H1 (cell line): Measurements from ENCODE around the gene ZNF786. TPM values are rescaled to one million over a fixed set of nuclear protein-coding genes. Genes with fewer than 3 reads are reported as not detected.

Experiments
- CTCF ChIA-PET: fragments of 300-600 bp; sonication (Branson Sonifier 250); formaldehyde crosslinking; loops from one replicate; lab custom pipeline; 2021; ENCODE audit not compliant: partially characterized antibody; lab: Charles Lee
- POLR2A ChIA-PET: fragments of 300-600 bp; sonication (Branson Sonifier 250); formaldehyde crosslinking; loops from one replicate; lab custom pipeline; 2021; ENCODE audit warnings: inconsistent platforms; ENCODE audit not compliant: partially characterized antibody; lab: Charles Lee
- DNase-seq, 2 experiments: peaks; one replicate each; pipeline versions ENCODE4 v3.0.0 to v3.0.0-alpha.2; 2010 to 2022; ENCODE audit warnings: low spot score in 2 of 2, low read depth in 1 of 2, mixed read lengths in 1 of 2
- FAIRE-seq: peaks from 2 replicates; lab custom pipeline; 2011; peaks lifted over from hg19 to GRCh38; lab: Jason Lieb, UNC
- H2AFZ ChIP-seq: 2 replicates; pipeline ENCODE4 v1.8.1; 2012; ENCODE audit warnings: low read length, inconsistent platforms
- H2AK5ac ChIP-seq: 2 replicates; pipeline ENCODE4 v1.6.1; 2013; ENCODE audit warnings: low read depth, low read length
- H2BK120ac ChIP-seq: replicated peaks from 2 replicates; pipeline ENCODE3; 2013; ENCODE audit warnings: low read depth, low read length, inconsistent platforms
- H2BK12ac ChIP-seq: 2 replicates; pipeline ENCODE4 v1.6.1; 2013; ENCODE audit warnings: low read depth, low read length
- H2BK15ac ChIP-seq: 2 replicates; pipeline ENCODE4 v1.6.1; 2013; ENCODE audit warnings: low read length
- H2BK20ac ChIP-seq: 2 replicates; pipeline ENCODE4 v1.6.1; 2013; ENCODE audit warnings: low read length
- H2BK5ac ChIP-seq: 2 replicates; pipeline ENCODE4 v1.6.1; 2013; ENCODE audit warnings: low read depth, low read length
- H3K14ac ChIP-seq: 2 replicates; pipeline ENCODE4 v1.6.1; 2013; ENCODE audit warnings: inconsistent platforms; ENCODE audit not compliant: insufficient read length
- H3K18ac ChIP-seq: 2 replicates; pipeline ENCODE4 v1.6.1; 2013; ENCODE audit warnings: low read length; ENCODE audit errors: extremely low read depth
- H3K23ac ChIP-seq: 2 replicates; pipeline ENCODE4 v1.6.1; 2013; ENCODE audit warnings: inconsistent platforms; ENCODE audit not compliant: insufficient read length
- H3K23me2 ChIP-seq: 2 replicates; pipeline ENCODE4 v1.6.1; 2013; ENCODE audit warnings: low read depth, low read length
- H3K27ac ChIP-seq: 2 replicates; pipeline ENCODE4 v1.6.1; 2011; ENCODE audit warnings: low read depth, low read length, inconsistent platforms
- H3K27me3 ChIP-seq, 4 experiments: replicated peaks in 1 of 4; 1 replicate in 1 of 4; 2 replicates in 3 of 4; pipeline versions ENCODE4 v1.6.1 to v1.8.1; 2011 to 2013; ENCODE audit warnings: low read length in 3 of 4, mild to moderate bottlenecking in 3 of 4, inconsistent platforms in 2 of 4, mixed read lengths in 2 of 4, moderate library complexity in 1 of 4; ENCODE audit not compliant: control insufficient read depth in 3 of 4, insufficient read depth in 3 of 4; ENCODE audit errors: extremely low read depth in 1 of 4
- H3K36me3 ChIP-seq, 4 experiments: 2 replicates each; pipeline versions ENCODE4 v1.6.1 to v1.8.1; 2011 to 2013; ENCODE audit warnings: mild to moderate bottlenecking in 4 of 4, low read length in 3 of 4, moderate library complexity in 2 of 4, control low read depth in 1 of 4, inconsistent platforms in 1 of 4; ENCODE audit not compliant: insufficient read depth in 4 of 4, control insufficient read depth in 2 of 4
- H3K4ac ChIP-seq: replicated peaks from 2 replicates; pipeline ENCODE3; 2013; ENCODE audit warnings: low read length, low read depth, mixed read lengths, inconsistent platforms; ENCODE audit not compliant: insufficient read length
- H3K4me1 ChIP-seq, 4 experiments: replicated peaks in 1 of 4; 1 replicate in 1 of 4; 2 replicates in 3 of 4; pipeline versions ENCODE4 v1.6.1 to v1.8.1; 2011 to 2013; ENCODE audit warnings: low read length in 3 of 4, inconsistent platforms in 2 of 4, mixed read lengths in 1 of 4; ENCODE audit not compliant: insufficient read depth in 4 of 4, control insufficient read depth in 3 of 4
- H3K4me2 ChIP-seq, 2 experiments: 2 replicates each; pipeline versions ENCODE4 v1.6.1 to v1.8.1; 2011 to 2013; ENCODE audit warnings: low read depth in 2 of 2, low read length in 2 of 2, control low read depth in 1 of 2, inconsistent platforms in 1 of 2, mild to moderate bottlenecking in 1 of 2; ENCODE audit not compliant: insufficient read depth in 1 of 2
- H3K4me3 ChIP-seq, 4 experiments: fragments of 200-600, 300-600 bp in 1 of 4; sonication (generic), shearing (Covaris generic), sonication (Bioruptor Twin) in 1 of 4; 2 replicates each; pipeline versions ENCODE4 v1.5.1 to v1.8.1; 2011 to 2016; ENCODE audit warnings: low read length in 4 of 4, low read depth in 3 of 4, control low read depth in 2 of 4, inconsistent platforms in 2 of 4, mild to moderate bottlenecking in 2 of 4, mixed read lengths in 1 of 4, moderate library complexity in 1 of 4; ENCODE audit not compliant: insufficient read depth in 2 of 4; ENCODE audit errors: extremely low read depth in 1 of 4
- H3K56ac ChIP-seq: replicated peaks from 2 replicates; pipeline ENCODE3; 2013; ENCODE audit warnings: low read depth, mild to moderate bottlenecking, mixed read lengths, low read length, inconsistent platforms; ENCODE audit not compliant: insufficient read length
- H3K79me1 ChIP-seq: 2 replicates; pipeline ENCODE4 v1.6.1; 2013; ENCODE audit warnings: low read depth, low read length, control low read depth
- H3K79me2 ChIP-seq, 2 experiments: 2 replicates each; pipeline versions ENCODE4 v1.6.1 to v1.8.1; 2012 to 2013; ENCODE audit warnings: low read length in 2 of 2, mild to moderate bottlenecking in 2 of 2, inconsistent platforms in 1 of 2; ENCODE audit not compliant: insufficient read depth in 2 of 2, control insufficient read depth in 1 of 2
- H3K9ac ChIP-seq, 4 experiments: replicated peaks in 1 of 4; 1 replicate in 1 of 4; 2 replicates in 3 of 4; pipeline versions ENCODE4 v1.6.1 to v1.8.1; 2011 to 2013; ENCODE audit warnings: low read depth in 3 of 4, low read length in 3 of 4, control low read depth in 2 of 4, mild to moderate bottlenecking in 2 of 4, moderate library complexity in 2 of 4, inconsistent platforms in 1 of 4; ENCODE audit errors: extremely low read depth in 1 of 4
- H3K9me3 ChIP-seq, 2 experiments: 2 replicates each; pipeline versions ENCODE4 v1.6.1 to v1.8.1; 2012 to 2013; ENCODE audit warnings: mild to moderate bottlenecking in 2 of 2, moderate library complexity in 2 of 2, control low read depth in 1 of 2, inconsistent platforms in 1 of 2, low read depth in 1 of 2, low read length in 1 of 2, mixed read lengths in 1 of 2; ENCODE audit not compliant: insufficient read depth in 2 of 2
- H4K20me1 ChIP-seq, 2 experiments: replicated peaks in 1 of 2; 2 replicates each; pipeline versions ENCODE3 to v1.8.1; 2011 to 2013; ENCODE audit warnings: inconsistent platforms in 2 of 2, low read length in 2 of 2, mild to moderate bottlenecking in 1 of 2; ENCODE audit not compliant: insufficient read depth in 2 of 2, control insufficient read depth in 1 of 2
- H4K5ac ChIP-seq: 2 replicates; pipeline ENCODE4 v1.6.1; 2013; ENCODE audit warnings: low read length, low read depth, mixed read lengths, inconsistent platforms; ENCODE audit not compliant: insufficient read length
- H4K8ac ChIP-seq: 2 replicates; pipeline ENCODE4 v1.8.0; 2013; ENCODE audit warnings: mild to moderate bottlenecking, moderate library complexity, low read length, inconsistent platforms; ENCODE audit not compliant: insufficient read depth; ENCODE audit errors: extremely low read depth
- H4K91ac ChIP-seq: replicated peaks from 2 replicates; pipeline ENCODE3; 2013; ENCODE audit warnings: low read length, mixed read lengths, inconsistent platforms; ENCODE audit not compliant: insufficient read length
- ASH2L ChIP-seq: fragments of 200-600, 300-600 bp; sonication (generic); IDR thresholded peaks from one replicate; pipeline ENCODE4 v1.7.1; 2017; ENCODE audit warnings: low read length
- BACH1 ChIP-seq: IDR thresholded peaks from 2 replicates; pipeline ENCODE4 v1.6.1; 2012; ENCODE audit warnings: low read length, improper control_type of control experiment
- CBX5 ChIP-seq: fragments of 300-800, 300-1000 bp; sonication (generic); IDR thresholded peaks from 2 replicates; pipeline ENCODE4 v1.7.1; 2016; ENCODE audit warnings: antibody characterized with exemption, low read length, low read depth
- CBX8 ChIP-seq: fragments of 300-800, 300-1000 bp; sonication (generic); IDR thresholded peaks from 2 replicates; pipeline ENCODE4 v1.7.1; 2016; ENCODE audit warnings: low read depth, low read length, borderline replicate concordance
- CREB1 ChIP-seq: IDR thresholded peaks from 2 replicates; pipeline ENCODE4 v1.6.1; 2012; ENCODE audit warnings: inconsistent platforms
- KDM5A ChIP-seq: fragments of 200-600 bp; IDR thresholded peaks from 2 replicates; pipeline ENCODE4 v1.7.1; 2012; ENCODE audit warnings: mild to moderate bottlenecking, low read length, inconsistent platforms, mixed read lengths
- NANOG ChIP-seq: IDR thresholded peaks from 2 replicates; pipeline ENCODE4 v1.6.1; 2011; ENCODE audit warnings: low read length, low read depth, mild to moderate bottlenecking, inconsistent platforms; ENCODE audit not compliant: insufficient read depth, poor library complexity, severe bottlenecking
- NRF1 ChIP-seq: IDR thresholded peaks from 2 replicates; pipeline ENCODE4 v1.6.1; 2011; ENCODE audit warnings: mild to moderate bottlenecking, low read depth, low read length, improper control_type of control experiment
- PHF8 ChIP-seq: fragments of 200-600 bp; sonication (generic); conservative IDR thresholded peaks from 2 replicates; pipeline ENCODE4 v1.7.1; 2012; ENCODE audit warnings: low read depth, mild to moderate bottlenecking, inconsistent platforms, low read length, moderate library complexity
- POLR2AphosphoS5 ChIP-seq: IDR thresholded peaks from 2 replicates; pipeline ENCODE4 v1.6.1; 2011; ENCODE audit warnings: low read depth, low read length
- SAP30 ChIP-seq: fragments of 300-600 bp; sonication (generic); IDR thresholded peaks from 2 replicates; pipeline ENCODE4 v1.7.1; 2012; ENCODE audit warnings: low read length, moderate library complexity, mild to moderate bottlenecking, inconsistent platforms; ENCODE audit not compliant: insufficient read depth, insufficient replicate concordance
- SIX5 ChIP-seq: IDR thresholded peaks from 2 replicates; pipeline ENCODE4 v1.6.1; 2011; ENCODE audit warnings: mild to moderate bottlenecking, low read depth, low read length
- SP4 ChIP-seq: IDR thresholded peaks from 2 replicates; pipeline ENCODE4 v1.6.1; 2012; ENCODE audit warnings: low read length, inconsistent platforms
- SUZ12 ChIP-seq: fragments of 200-600 bp; sonication (generic); IDR thresholded peaks from 2 replicates; pipeline ENCODE4 v1.6.1; 2012; ENCODE audit warnings: mild to moderate bottlenecking, inconsistent platforms, low read length, moderate library complexity, mixed read lengths
- WGBS, 2 experiments: shearing (Covaris generic) in 1 of 2; methylation state at CpG; one replicate each; pipeline versions ENCODE4 v1.1.6 to v1.1.7; 2013 to 2015; ENCODE audit warnings: low lambda C conversion rate in 2 of 2, mixed read lengths in 2 of 2, inconsistent platforms in 1 of 2, low coverage in 1 of 2, missing lambda C conversion rate in 1 of 2; ENCODE audit not compliant: insufficient replicate concordance in 2 of 2, insufficient coverage in 1 of 2, insufficient read length in 1 of 2; ENCODE audit errors: extremely low coverage in 1 of 2, missing lambda C conversion rate in 1 of 2; 5-methylcytosine and 5-hydroxymethylcytosine counted together
- polyA plus RNA-seq, 7 experiments: library from polyadenylated mRNA; depleted of rRNA in 3 of 7; stranded (reverse) in 5 of 7; unstranded in 2 of 7; fragments of >200 nt in 5 of 7; fragments of 200-250 nt in 2 of 7; gene quantifications; 1 replicate in 5 of 7; 2 replicates in 1 of 7; 4 replicates in 1 of 7; pipeline versions ENCODE4 v1.2.1 to v1.2.3, GENCODE V29; 2011 to 2013; ENCODE audit warnings: missing spikeins in 2 of 7, mixed read lengths in 2 of 7
- total RNA-seq: library from RNA; stranded (reverse); fragmentation: NEBNext Ultra II Directional; extraction: Animal tissue kit (Norgen Biotek cat#: 25700); gene quantifications from 2 replicates; pipeline ENCODE4 v1.2.1, GENCODE V29; 2021

The ZNF786 gene
- total and polyA plus RNA-seq, 2 of the 8 experiments (the other 6 are each of a cell fraction or from before 2014, with no cell fraction given): 7.7 to 16.3 TPM

GRCh38 chr7:149020483-149020882 is 70.0 kb downstream of the ZNF786 start:
- CTCF ChIA-PET: interaction anchor here (0.6 to 6.6 kb wide), 3 partner anchors 14 to 83 kb away, joined by 3 to 44 read pairs (median 3); no protein-coding TSS in a partner anchor
- POLR2A ChIA-PET: interaction anchor here (0.7 to 1.8 kb wide), 3 partner anchors 9 to 33 kb away, joined by 3 to 5 read pairs (median 3); no protein-coding TSS in a partner anchor

More at GRCh38 chr7:149020483-149020882, 70.0 kb downstream of the ZNF786 start:
- Histone ChIP-seq H3K27me3 (no peaks in the 10 kb centered on the region), H4K20me1 (peaks cover 0 to 18% of the 10 kb centered on the region in 2 experiments), H2AK5ac (no peak overlapping the region), H4K5ac (no peak overlapping the region), H3K18ac (no peak overlapping the region), H3K4me1 (peaks cover 4 to 16% (median 9%) of the 10 kb centered on the region in 4 experiments), H3K4ac (no peak overlapping the region), H3K36me3 (peaks cover 16 to 43% (median 29%) of the 10 kb centered on the region in 4 experiments), H3K9ac (no peak overlapping the region), H3K23me2 (no peaks in the 10 kb centered on the region), H3K14ac (no peak overlapping the region), H3K4me2 (no peak overlapping the region), H3K56ac (no peak overlapping the region), H2BK15ac (no peak overlapping the region), H4K91ac (no peak overlapping the region), H4K8ac (no peak overlapping the region), H3K79me1 (peaks cover 13% of the 10 kb centered on the region), H3K4me3 (no peak overlapping the region), H3K27ac (no peak overlapping the region), H2BK12ac (no peak overlapping the region), H3K79me2 (peaks cover 6 to 42% of the 10 kb centered on the region in 2 experiments), H2BK120ac (no peak overlapping the region), H2BK5ac (no peak overlapping the region), H2AFZ (no peak overlapping the region), H3K9me3 (no peaks in the 10 kb centered on the region), H2BK20ac (no peak overlapping the region), H3K23ac (no peak overlapping the region)
- 93% methylated on average over 10 of the region's 11 CpGs; no CpG with 5 or more reads in 1 of the 2 experiments for WGBS, 2 experiments
- TF ChIP-seq CBX5 (no peak), SUZ12 (no peak), CREB1 (no peak), PHF8 (no peak), SAP30 (no peak), BACH1 (no peak), NANOG (no peak), CBX8 (no peak), ASH2L (no peak), SP4 (no peak), KDM5A (no peak), NRF1 (no peak), SIX5 (no peak), POLR2AphosphoS5 (no peak)
- DNase-seq: no peak
- FAIRE-seq: no peak
